K562 (cell line): ENCODE measurements around the gene RSRP1. TPM values are rescaled to one million over a fixed set of nuclear protein-coding genes. Genes with fewer than 3 reads are reported as not detected.

Source experiments
- BRD9 ChIP-seq: fragments of 450-650 bp; IDR thresholded peaks from 2 replicates; pipeline ENCODE4 v1.6.1; 2018; ENCODE audit warnings: low read depth; ENCODE audit not compliant: partially characterized antibody
- BRF1 ChIP-seq: IDR thresholded peaks from 3 replicates; pipeline ENCODE4 v1.6.1; 2011; ENCODE audit warnings: borderline replicate concordance, mild to moderate bottlenecking; ENCODE audit not compliant: insufficient read length; ENCODE audit errors: extremely low read depth
- COPS2 ChIP-seq: fragments of 450-650 bp; conservative IDR thresholded peaks from 2 replicates; pipeline ENCODE4 v1.6.1; 2016; ENCODE audit warnings: mild to moderate bottlenecking, moderate library complexity
- CXXC5 ChIP-seq: fragments of 250-450 bp; sonication (Bioruptor Pico); IDR thresholded peaks from 2 replicates; pipeline ENCODE4 v1.8.0; 2022; ENCODE audit warnings: inconsistent platforms, mild to moderate bottlenecking, moderate library complexity
- EP300 ChIP-seq: IDR thresholded peaks from 2 replicates; pipeline ENCODE4 v1.6.1; 2012; ENCODE audit warnings: low read length, improper control_type of control experiment
- ESRRA ChIP-seq: fragments of 450-650 bp; IDR thresholded peaks from 2 replicates; pipeline ENCODE4 v1.6.1; 2014; ENCODE audit warnings: low read depth, mild to moderate bottlenecking, moderate library complexity, borderline replicate concordance
- FOXK1 ChIP-seq: sonication (generic); formaldehyde crosslinking; IDR thresholded peaks from 2 replicates; pipeline ENCODE4 v1.8.0; 2022; ENCODE audit warnings: missing genetic modification reagents, mild to moderate bottlenecking, borderline replicate concordance
- HOXB6 ChIP-seq: fragments of 250-450 bp; sonication (Bioruptor Pico); IDR thresholded peaks from 2 replicates; pipeline ENCODE4 v1.5.1; 2022; ENCODE audit warnings: mild to moderate bottlenecking, borderline replicate concordance
- KAT2B ChIP-seq: IDR thresholded peaks from one replicate; pipeline ENCODE4 v1.6.1; 2012; ENCODE audit warnings: low read depth, mild to moderate bottlenecking, control low read depth, inconsistent platforms, low read length, moderate library complexity
- KDM5B ChIP-seq: fragments of 200-600 bp; sonication (generic); IDR thresholded peaks from 2 replicates; pipeline ENCODE4 v1.6.1; 2012; ENCODE audit warnings: low read depth, mild to moderate bottlenecking, moderate library complexity, low read length, control low read depth, inconsistent platforms; ENCODE audit not compliant: insufficient replicate concordance
- MYBL2 ChIP-seq, 2 experiments: fragments of 450-650 bp in 1 of 2; sonication (generic) in 1 of 2; formaldehyde crosslinking in 1 of 2; IDR thresholded peaks; 2 replicates each; pipeline versions ENCODE4 v1.6.1 to v1.8.1; 2017 to 2022; ENCODE audit warnings: borderline replicate concordance in 1 of 2, inconsistent platforms in 1 of 2, low read depth in 1 of 2, mild to moderate bottlenecking in 1 of 2, missing genetic modification reagents in 1 of 2, moderate library complexity in 1 of 2
- POLR2H ChIP-seq: IDR thresholded peaks from 2 replicates; pipeline ENCODE4 v1.6.1; 2016; ENCODE audit warnings: missing genetic modification characterization, low read depth, mild to moderate bottlenecking, control low read depth, missing compliant biosample characterization, moderate library complexity
- RUNX1 ChIP-seq: sonication (generic); IDR thresholded peaks from 2 replicates; pipeline ENCODE4 v1.6.1; 2016; ENCODE audit warnings: antibody characterized with exemption, low read depth
- ZBTB11 ChIP-seq, 3 experiments: fragments of 200-800 bp in 1 of 3; fragments of 250-450 bp in 1 of 3; fragments of 450-650 bp in 1 of 3; sonication (Bioruptor Pico) in 1 of 3; sonication (Bioruptor generic) in 1 of 3; formaldehyde crosslinking in 1 of 3; IDR thresholded peaks; 2 replicates each; pipeline versions ENCODE4 v1.6.1 to v1.8.0; 2016 to 2022; ENCODE audit warnings: mild to moderate bottlenecking in 2 of 3, missing genetic modification characterization in 2 of 3, missing compliant biosample characterization in 1 of 3, moderate library complexity in 1 of 3
- ZBTB2 ChIP-seq: fragments of 450-650 bp; IDR thresholded peaks from 2 replicates; pipeline ENCODE4 v1.6.1; 2016; ENCODE audit warnings: antibody characterized with exemption
- ZBTB8A ChIP-seq: fragments of 450-650 bp; IDR thresholded peaks from 2 replicates; pipeline ENCODE4 v1.6.1; 2018; ENCODE audit warnings: mild to moderate bottlenecking, moderate library complexity; ENCODE audit not compliant: partially characterized antibody
- ZNF354B ChIP-seq: fragments of 250-450 bp; sonication (Bioruptor Pico); IDR thresholded peaks from 2 replicates; pipeline ENCODE4 v1.4.0; 2020
- ZNF780A ChIP-seq: fragments of 250-450 bp; sonication (Bioruptor Pico); IDR thresholded peaks from 2 replicates; pipeline ENCODE4 v1.5.0; 2021; ENCODE audit warnings: mild to moderate bottlenecking
- polyA plus RNA-seq, 8 experiments: library from polyadenylated mRNA; depleted of rRNA in 4 of 8; stranded (reverse) in 5 of 8; unstranded in 3 of 8; fragments of >200 nt; fragmentation: Nextera tagmentation in 2 of 8; fragmentation: Illumina TruSeq in 1 of 8; extraction: Ambion mirVana in 2 of 8; extraction: Trizol in 1 of 8; gene quantifications; 2 replicates each; pipeline versions ENCODE4 v1.2.1 to v1.2.3, GENCODE V29; 2011 to 2014; ENCODE audit warnings: inconsistent platforms in 1 of 8, missing spikeins in 1 of 8
- total RNA-seq, 7 experiments: library from RNA; depleted of rRNA in 6 of 7; stranded (reverse); fragments of >200 nt in 6 of 7; fragmentation: Illumina TruSeq in 2 of 7; extraction: Trizol in 2 of 7; gene quantifications; 2 replicates each; pipeline versions ENCODE4 v1.2.1 to v1.2.3, GENCODE V29; 2011 to 2021; ENCODE audit warnings: low replicate concordance in 1 of 7

RSRP1 gene
- total and polyA plus RNA-seq, 9 of the 15 experiments (the other 6 are each of a cell fraction or from before 2014, with no cell fraction given), result 27.2 to 283 (median 146) TPM

GRCh38 chr1:25232866-25233784 lies 14.1 kb downstream of the RSRP1 start (continued):
- TF ChIP-seq ZNF780A (CRISPR knock-in tag) (no peak), BRD9 (peak; percentile 95), ESRRA (peak; percentile 82), POLR2H (tag) (peak; percentile 94), ZBTB11 (CRISPR knock-in tag; IDR thresholded peaks at IDR 0.05) (peak in 1 of 3 experiments; percentile 71; a peak in 1 of 6 replicates), ZBTB8A (no peak), MYBL2 (IDR thresholded peaks at IDR 0.05; ENCODE audit: low read depth) (peak; percentile 85), MYBL2 (CRISPR knock-in tag; IDR thresholded peaks at IDR 0.05; ENCODE audit: borderline replicate concordance) (no peak), KDM5B (peak; percentile 79), RUNX1 (peak; percentile 60; the same call in 1 of the 2 replicates), FOXK1 (CRISPR knock-in tag) (no peak), EP300 (peak; percentile 83), ZNF354B (CRISPR knock-in tag) (no peak), ZBTB2 (no peak; the same call in 1 of the 2 replicates), KAT2B (no peak), CXXC5 (peak; percentile 67), BRF1 (no peak), COPS2 (no peak), HOXB6 (no peak)
